ENCODE measurements around the gene MAS1.

MAS1 gene

GRCh38 chr6:159875194-159875593 lies 15.6 kb upstream of the MAS1 start:
- no peak for DNase-seq (ENCODE audit: low read depth, low spot score)
- Histone ChIP-seq H3K27ac (no peak overlapping the region), H3K9ac (ENCODE audit: insufficient read length) (no peak overlapping the region), H3K9me3 (ENCODE audit: low read depth, low read length) (no peaks in the 10 kb centered on the region), H3K36me3 (ENCODE audit: insufficient read depth, low read length) (no peaks in the 10 kb centered on the region), H3K4me3 (no peak overlapping the region)
- TF ChIP-seq EZH2 (IDR thresholded peaks at IDR 0.05) (no peak), FOXP2 (optimal IDR thresholded peaks at IDR 0.05; ENCODE audit: control extremely low read depth, extremely low read length, insufficient read depth) (no peak), POLR2AphosphoS5 (IDR thresholded peaks at IDR 0.05; ENCODE audit: borderline replicate concordance, low read depth, low read length) (no peak)

- Histone ChIP-seq H3K9me3 (ENCODE audit: low read depth, low read length) (no peaks in the 10 kb centered on the region), H3K36me3 (ENCODE audit: insufficient read depth, low read length) (no peaks in the 10 kb centered on the region), H3K27ac (no peak overlapping the region), H3K4me3 (no peak overlapping the region), H3K9ac (ENCODE audit: insufficient read length) (no peak overlapping the region)
- DNase-seq (ENCODE audit: low read depth, low spot score): no peak
- TF ChIP-seq EZH2 (IDR thresholded peaks at IDR 0.05): no peak
- no peak for TF ChIP-seq POLR2AphosphoS5 (IDR thresholded peaks at IDR 0.05; ENCODE audit: borderline replicate concordance, low read depth, low read length)
- TF ChIP-seq FOXP2 (optimal IDR thresholded peaks at IDR 0.05; ENCODE audit: control extremely low read depth, extremely low read length, insufficient read depth): no peak
Measured at GRCh38 chr6:159876242-159876641, 14.5 kb upstream of the MAS1 start.

GRCh38 chr6:159877256-159877808 lies 13.5 kb upstream of the MAS1 start:
- no peak for DNase-seq (ENCODE audit: low read depth, low spot score)
- TF ChIP-seq FOXP2 (optimal IDR thresholded peaks at IDR 0.05; ENCODE audit: control extremely low read depth, extremely low read length, insufficient read depth) (no peak), POLR2AphosphoS5 (IDR thresholded peaks at IDR 0.05; ENCODE audit: borderline replicate concordance, low read depth, low read length) (no peak), EZH2 (IDR thresholded peaks at IDR 0.05) (no peak)

GRCh38 chr6:159878341-159878740 lies 12.4 kb upstream of the MAS1 start:
- no peak for TF ChIP-seq EZH2 (IDR thresholded peaks at IDR 0.05)
- TF ChIP-seq POLR2AphosphoS5 (IDR thresholded peaks at IDR 0.05; ENCODE audit: borderline replicate concordance, low read depth, low read length): no peak
- no peak for TF ChIP-seq FOXP2 (optimal IDR thresholded peaks at IDR 0.05; ENCODE audit: control extremely low read depth, extremely low read length, insufficient read depth)
- Histone ChIP-seq H3K9me3 (ENCODE audit: low read depth, low read length) (no peaks in the 10 kb centered on the region), H3K27ac (no peak overlapping the region), H3K9ac (ENCODE audit: insufficient read length) (no peak overlapping the region), H3K36me3 (ENCODE audit: insufficient read depth, low read length) (no peaks in the 10 kb centered on the region), H3K4me3 (no peak overlapping the region)
- no peak for DNase-seq (ENCODE audit: low read depth, low spot score)

More at GRCh38 chr6:159877256-159877808, 13.5 kb upstream of the MAS1 start:
- Histone ChIP-seq H3K4me3 (no peak overlapping the region), H3K36me3 (ENCODE audit: insufficient read depth, low read length) (no peaks in the 10 kb centered on the region), H3K9me3 (ENCODE audit: low read depth, low read length) (no peaks in the 10 kb centered on the region), H3K9ac (ENCODE audit: insufficient read length) (no peak overlapping the region), H3K27ac (no peak overlapping the region)

- no peaks in the 10 kb centered on the region for H3K9me3 ChIP-seq (ENCODE audit: low read depth, low read length)
- TF ChIP-seq EZH2 (IDR thresholded peaks at IDR 0.05) (no peak), FOXP2 (optimal IDR thresholded peaks at IDR 0.05; ENCODE audit: control extremely low read depth, extremely low read length, insufficient read depth) (no peak), POLR2AphosphoS5 (IDR thresholded peaks at IDR 0.05; ENCODE audit: borderline replicate concordance, low read depth, low read length) (no peak)
- H3K4me3 ChIP-seq: no peak overlapping the region
- H3K9ac ChIP-seq (ENCODE audit: insufficient read length): no peak overlapping the region
- no peak for DNase-seq (ENCODE audit: low read depth, low spot score)
- H3K27ac ChIP-seq: no peak overlapping the region
- H3K36me3 ChIP-seq (ENCODE audit: insufficient read depth, low read length): no peaks in the 10 kb centered on the region
Measured at GRCh38 chr6:159879856-159880255, 10.9 kb upstream of the MAS1 start.

- H3K9me3 ChIP-seq (ENCODE audit: low read depth, low read length): no peaks in the 10 kb centered on the region
- no peaks in the 10 kb centered on the region for H3K36me3 ChIP-seq (ENCODE audit: insufficient read depth, low read length)
- TF ChIP-seq EZH2 (IDR thresholded peaks at IDR 0.05): no peak
- no peak for TF ChIP-seq POLR2AphosphoS5 (IDR thresholded peaks at IDR 0.05; ENCODE audit: borderline replicate concordance, low read depth, low read length)
- TF ChIP-seq FOXP2 (optimal IDR thresholded peaks at IDR 0.05; ENCODE audit: control extremely low read depth, extremely low read length, insufficient read depth): no peak
- H3K27ac ChIP-seq: no peak overlapping the region
- no peak for DNase-seq (ENCODE audit: low read depth, low spot score)
- H3K4me3 ChIP-seq: no peak overlapping the region
- no peak overlapping the region for H3K9ac ChIP-seq (ENCODE audit: insufficient read length)
Measured at GRCh38 chr6:159880412-159880975, 10.3 kb upstream of the MAS1 start.

- H3K4me3 ChIP-seq: no peak overlapping the region
- TF ChIP-seq FOXP2 (optimal IDR thresholded peaks at IDR 0.05; ENCODE audit: control extremely low read depth, extremely low read length, insufficient read depth): no peak
- no peak for TF ChIP-seq EZH2 (IDR thresholded peaks at IDR 0.05)
- TF ChIP-seq POLR2AphosphoS5 (IDR thresholded peaks at IDR 0.05; ENCODE audit: borderline replicate concordance, low read depth, low read length): no peak
Measured at GRCh38 chr6:159884720-159885119, 6.1 kb upstream of the MAS1 start.

GRCh38 chr6:159886270-159886669 lies 4.5 kb upstream of the MAS1 start:
- no peak overlapping the region for H3K27ac ChIP-seq
- no peaks in the 10 kb centered on the region for H3K9me3 ChIP-seq (ENCODE audit: low read depth, low read length)
- H3K9ac ChIP-seq (ENCODE audit: insufficient read length): no peak overlapping the region
- H3K4me3 ChIP-seq: no peak overlapping the region
- no peaks in the 10 kb centered on the region for H3K36me3 ChIP-seq (ENCODE audit: insufficient read depth, low read length)
- DNase-seq (ENCODE audit: low read depth, low spot score): no peak
- no peak for TF ChIP-seq POLR2AphosphoS5 (IDR thresholded peaks at IDR 0.05; ENCODE audit: borderline replicate concordance, low read depth, low read length)

More at GRCh38 chr6:159884720-159885119, 6.1 kb upstream of the MAS1 start:
- DNase-seq (ENCODE audit: low read depth, low spot score): no peak
- H3K9ac ChIP-seq (ENCODE audit: insufficient read length): no peak overlapping the region
- no peak overlapping the region for H3K27ac ChIP-seq
- no peaks in the 10 kb centered on the region for H3K9me3 ChIP-seq (ENCODE audit: low read depth, low read length)
- H3K36me3 ChIP-seq (ENCODE audit: insufficient read depth, low read length): no peaks in the 10 kb centered on the region

GRCh38 chr6:159887146-159887545 lies 3.6 kb upstream of the MAS1 start:
- no peak overlapping the region for H3K4me3 ChIP-seq
- H3K9me3 ChIP-seq (ENCODE audit: low read depth, low read length): no peaks in the 10 kb centered on the region
- no peak for DNase-seq (ENCODE audit: low read depth, low spot score)
- TF ChIP-seq FOXP2 (optimal IDR thresholded peaks at IDR 0.05; ENCODE audit: control extremely low read depth, extremely low read length, insufficient read depth): no peak
- TF ChIP-seq POLR2AphosphoS5 (IDR thresholded peaks at IDR 0.05; ENCODE audit: borderline replicate concordance, low read depth, low read length): no peak
- TF ChIP-seq EZH2 (IDR thresholded peaks at IDR 0.05): no peak
- H3K27ac ChIP-seq: no peak overlapping the region
- no peaks in the 10 kb centered on the region for H3K36me3 ChIP-seq (ENCODE audit: insufficient read depth, low read length)
- H3K9ac ChIP-seq (ENCODE audit: insufficient read length): no peak overlapping the region

Measured in SK-N-MC (cell line).